Measurements from ENCODE around the gene GPR61.

The GPR61 gene

GRCh38 chr1:109537450-109538178, 2.1 kb upstream of the GPR61 start:
- DNase-seq, result no peak

DNA sequence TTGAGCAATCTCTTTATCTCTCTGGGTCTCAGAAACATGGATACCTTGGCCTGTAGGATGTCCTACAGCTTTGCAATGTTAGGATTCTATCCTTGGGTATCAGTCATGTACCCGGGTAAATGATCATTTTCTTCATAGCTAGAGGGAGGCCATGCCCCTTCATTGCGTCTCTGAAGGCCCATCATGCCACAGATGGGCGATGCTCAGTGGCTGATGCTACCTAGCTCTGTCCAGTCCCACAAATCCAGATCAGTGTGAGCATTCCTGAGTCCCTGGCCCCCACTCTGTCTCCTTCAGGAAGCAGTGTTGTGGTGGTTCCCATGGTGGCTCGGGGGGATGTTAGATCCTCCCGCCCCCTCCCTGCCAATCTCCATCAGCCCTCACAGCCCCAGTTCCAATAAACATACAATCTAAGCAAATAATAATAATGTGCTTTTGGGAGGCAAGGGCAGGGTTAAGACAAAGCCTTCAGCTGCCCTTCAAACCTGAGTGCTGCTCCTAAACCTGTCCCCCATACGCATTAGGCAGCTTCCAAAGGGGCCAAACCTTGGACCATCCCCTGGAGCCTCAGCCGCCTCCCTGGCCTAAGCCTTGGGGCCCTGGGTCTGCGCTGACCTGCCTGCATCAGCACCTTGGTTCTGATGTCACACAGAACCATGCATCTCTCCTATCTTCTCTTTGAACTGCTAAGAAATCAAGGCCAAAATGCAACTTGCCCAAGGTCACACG, 681 bp upstream of the GPR61 start:
- no peak for DNase-seq

DNA sequence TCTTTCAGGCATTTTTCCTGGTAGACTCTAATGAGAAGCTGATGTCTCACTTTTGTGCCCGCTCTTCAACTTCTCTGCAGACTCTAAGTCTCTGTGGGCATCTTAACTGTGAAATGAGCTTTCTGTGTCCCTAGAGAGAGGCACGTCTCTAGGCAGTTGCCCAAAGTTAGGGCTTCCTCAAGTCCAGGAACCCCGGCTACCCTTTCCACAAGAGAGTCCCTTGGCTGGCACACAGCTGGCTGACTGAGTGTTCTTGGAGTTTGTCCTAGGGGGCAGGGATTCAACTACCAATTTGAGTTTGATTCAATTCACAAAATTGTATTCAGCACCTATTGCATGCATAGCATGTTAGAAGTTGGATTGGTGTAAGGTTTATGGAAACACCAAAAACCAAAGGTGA, 1.4 kb downstream of the GPR61 start:
- no peak for DNase-seq

- no peak for DNase-seq
Observed at GRCh38 chr1:109542657-109543056, 3.0 kb downstream of the GPR61 start.

DNA sequence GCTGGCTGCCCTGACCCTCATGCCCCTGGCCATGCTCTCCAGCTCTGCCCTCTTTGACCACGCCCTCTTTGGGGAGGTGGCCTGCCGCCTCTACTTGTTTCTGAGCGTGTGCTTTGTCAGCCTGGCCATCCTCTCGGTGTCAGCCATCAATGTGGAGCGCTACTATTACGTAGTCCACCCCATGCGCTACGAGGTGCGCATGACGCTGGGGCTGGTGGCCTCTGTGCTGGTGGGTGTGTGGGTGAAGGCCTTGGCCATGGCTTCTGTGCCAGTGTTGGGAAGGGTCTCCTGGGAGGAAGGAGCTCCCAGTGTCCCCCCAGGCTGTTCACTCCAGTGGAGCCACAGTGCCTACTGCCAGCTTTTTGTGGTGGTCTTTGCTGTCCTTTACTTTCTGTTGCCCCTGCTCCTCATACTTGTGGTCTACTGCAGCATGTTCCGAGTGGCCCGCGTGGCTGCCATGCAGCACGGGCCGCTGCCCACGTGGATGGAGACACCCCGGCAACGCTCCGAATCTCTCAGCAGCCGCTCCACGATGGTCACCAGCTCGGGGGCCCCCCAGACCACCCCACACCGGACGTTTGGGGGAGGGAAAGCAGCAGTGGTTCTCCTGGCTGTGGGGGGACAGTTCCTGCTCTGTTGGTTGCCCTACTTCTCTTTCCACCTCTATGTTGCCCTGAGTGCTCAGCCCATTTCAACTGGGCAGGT, 3.8 kb downstream of the GPR61 start:
- DNase-seq, result no peak

DNA sequence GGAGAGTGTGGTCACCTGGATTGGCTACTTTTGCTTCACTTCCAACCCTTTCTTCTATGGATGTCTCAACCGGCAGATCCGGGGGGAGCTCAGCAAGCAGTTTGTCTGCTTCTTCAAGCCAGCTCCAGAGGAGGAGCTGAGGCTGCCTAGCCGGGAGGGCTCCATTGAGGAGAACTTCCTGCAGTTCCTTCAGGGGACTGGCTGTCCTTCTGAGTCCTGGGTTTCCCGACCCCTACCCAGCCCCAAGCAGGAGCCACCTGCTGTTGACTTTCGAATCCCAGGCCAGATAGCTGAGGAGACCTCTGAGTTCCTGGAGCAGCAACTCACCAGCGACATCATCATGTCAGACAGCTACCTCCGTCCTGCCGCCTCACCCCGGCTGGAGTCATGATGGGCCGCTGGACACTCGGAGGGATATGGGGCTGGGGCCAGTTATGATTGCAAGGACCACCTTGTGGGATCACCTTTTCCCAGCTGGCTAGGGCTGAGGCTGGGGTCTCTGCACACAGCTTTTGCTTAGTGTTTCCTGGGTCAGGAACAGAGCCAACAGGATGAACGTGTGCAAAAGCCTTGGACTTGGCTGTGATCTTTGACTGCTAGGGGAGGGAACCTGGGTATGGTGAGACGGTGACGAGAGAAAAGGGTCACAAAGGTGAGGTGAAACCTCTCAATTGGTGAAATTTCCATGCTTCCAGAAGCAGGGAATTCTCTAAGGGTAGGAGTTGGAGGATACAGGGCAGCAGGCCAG, 4.5 kb downstream of the GPR61 start:
- no peak for DNase-seq

DNA sequence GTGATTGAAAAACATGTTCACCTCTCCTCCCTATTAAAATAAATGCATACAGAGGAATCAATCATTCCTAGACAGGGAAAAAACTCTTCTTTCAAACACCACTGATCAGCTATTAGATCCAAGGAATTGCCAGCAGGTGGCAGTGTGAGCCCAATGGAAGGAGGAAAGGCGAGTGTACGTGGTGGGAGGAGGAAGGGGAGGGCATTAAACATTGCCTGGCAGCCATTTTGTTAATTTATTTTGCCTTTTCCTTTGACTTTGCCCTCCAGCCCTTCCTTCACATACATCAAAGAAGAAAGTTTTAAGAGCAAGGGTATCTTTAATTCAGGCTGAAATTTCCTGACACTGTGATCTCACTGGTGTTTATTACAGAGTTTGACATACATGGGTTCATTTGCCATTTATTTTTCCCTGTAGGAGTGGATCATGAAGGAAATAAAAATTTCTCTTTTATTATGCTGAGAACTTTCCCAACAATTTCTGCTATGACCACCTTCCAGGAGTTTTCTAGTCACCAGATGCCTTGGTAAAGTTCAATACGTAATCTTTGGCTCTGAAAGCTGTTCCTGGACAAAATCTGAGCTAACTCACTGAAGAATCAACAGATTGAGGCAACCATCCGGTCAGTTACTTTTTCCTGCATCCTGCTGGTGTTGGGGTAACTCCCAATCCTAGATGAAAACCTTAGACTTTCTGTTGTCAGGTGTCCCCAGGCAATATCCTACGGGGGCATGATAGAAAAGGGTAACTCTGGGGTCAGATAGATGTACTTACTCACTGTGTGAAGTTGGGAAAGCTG, 6.8 kb downstream of the GPR61 start:
- DNase-seq, result peak; percentile 64

DNA sequence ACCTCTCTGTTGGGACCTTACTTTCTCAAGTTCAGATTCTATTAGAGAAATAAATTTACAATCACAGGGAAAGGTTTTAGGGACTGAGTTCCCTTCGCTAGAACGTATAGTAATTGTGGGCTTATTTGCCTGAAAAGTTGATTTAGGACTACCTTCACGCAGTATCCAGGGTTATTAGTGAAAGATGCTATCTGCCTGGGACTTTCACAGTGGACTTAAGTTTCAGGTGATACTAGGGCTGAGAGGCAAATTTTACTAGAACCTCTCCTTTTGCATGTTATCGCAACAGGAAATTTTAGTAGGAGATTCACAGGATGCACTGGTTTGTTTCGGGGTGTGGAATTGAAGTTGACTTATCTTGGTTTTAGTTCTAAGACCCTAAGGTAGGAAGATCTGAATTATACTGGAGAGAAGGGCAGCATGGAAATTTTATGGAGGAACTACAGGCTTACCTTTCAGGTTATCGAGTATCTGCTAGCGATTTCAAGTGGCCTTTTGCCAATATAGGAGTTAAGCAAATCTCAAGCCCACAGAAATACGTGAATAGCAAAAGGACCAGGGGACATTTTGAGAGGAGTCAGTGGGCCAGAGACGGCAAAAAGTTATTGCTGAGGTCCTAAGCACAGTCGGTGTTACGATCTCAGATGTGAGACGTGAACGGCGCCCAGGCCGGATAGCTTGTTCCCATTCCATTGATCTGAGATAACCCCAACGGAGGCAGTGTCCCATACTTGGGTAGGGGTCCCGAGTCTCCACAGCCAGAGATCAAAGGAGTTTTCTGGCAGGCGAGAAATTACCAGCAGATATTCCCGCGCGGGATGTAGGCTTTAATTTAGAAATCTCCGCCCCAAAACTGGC, 8.0 kb downstream of the GPR61 start:
- no peak for DNase-seq

DNA sequence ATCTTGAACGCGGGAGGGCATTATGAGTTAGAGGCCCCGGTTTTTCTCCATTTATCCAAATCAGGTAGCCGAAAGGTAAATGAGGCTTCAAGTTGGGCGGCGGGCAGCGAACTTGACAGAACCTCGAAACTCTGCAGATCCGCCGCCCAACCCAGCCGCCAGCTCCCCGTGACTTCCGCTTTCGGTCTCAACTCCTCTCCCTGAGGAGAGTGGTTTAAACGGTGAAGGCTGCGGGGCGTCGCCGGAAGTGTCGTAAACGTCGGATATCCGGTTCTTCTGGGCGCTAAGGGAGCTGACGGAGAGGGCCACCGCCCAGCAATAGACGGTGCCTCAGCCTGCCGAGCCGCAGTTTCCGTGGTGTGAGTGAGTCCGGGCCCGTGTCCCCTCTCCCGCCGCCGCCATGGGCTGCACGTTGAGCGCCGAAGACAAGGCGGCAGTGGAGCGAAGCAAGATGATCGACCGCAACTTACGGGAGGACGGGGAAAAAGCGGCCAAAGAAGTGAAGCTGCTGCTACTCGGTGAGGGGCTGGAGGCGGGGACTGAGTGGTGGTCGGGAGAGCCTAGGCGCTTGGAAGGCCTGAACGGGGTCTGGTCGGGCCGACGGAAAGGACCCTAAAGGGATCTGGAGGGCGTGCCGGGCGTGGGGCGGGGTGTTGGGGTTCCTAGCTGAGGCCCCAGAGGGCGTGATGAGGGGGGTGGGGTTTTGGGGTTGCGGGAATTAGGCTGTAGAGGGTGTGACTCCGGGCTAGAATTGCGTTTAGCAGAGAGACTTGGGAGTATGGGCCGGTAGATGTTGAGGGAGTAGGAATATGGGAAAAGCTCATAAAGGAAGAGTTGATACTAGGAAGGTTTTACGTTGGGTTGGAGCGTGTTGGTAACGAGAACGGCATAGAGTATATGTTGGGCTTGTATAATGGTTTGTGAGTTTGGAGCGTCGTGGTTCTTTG, 8.9 kb downstream of the GPR61 start, which contains the start of gene GNAI3:
Gene GNAI3, plus strand, starts transcription at position 295 of the 947 bp plus-strand sequence. Its CDS starts 106 bp downstream, at position 401.
- DNase-seq, result peak; percentile 88

DNA sequence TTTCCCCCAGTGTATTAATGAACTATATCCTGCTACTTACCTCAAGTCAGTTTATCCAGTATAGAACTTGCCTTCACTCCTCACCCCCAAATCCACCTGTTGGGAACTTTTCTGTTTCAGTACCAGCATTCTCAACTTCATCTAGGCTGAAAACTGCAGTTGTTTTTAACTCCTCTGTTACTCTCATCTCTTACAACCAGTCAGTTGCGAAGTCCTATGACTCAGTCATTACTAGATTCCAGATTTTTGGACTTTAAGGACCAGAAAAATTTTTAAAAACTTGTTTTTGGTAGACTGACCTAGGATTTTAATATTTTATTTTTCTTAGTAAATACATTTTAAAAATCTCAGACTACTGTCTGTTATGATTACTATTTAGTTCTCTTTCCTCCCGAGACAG, 16.9 kb downstream of the GPR61 start:
- no peak for DNase-seq

GRCh38 chr1:109557520-109557919, 17.8 kb downstream of the GPR61 start:
- DNase-seq, result no peak

DNA sequence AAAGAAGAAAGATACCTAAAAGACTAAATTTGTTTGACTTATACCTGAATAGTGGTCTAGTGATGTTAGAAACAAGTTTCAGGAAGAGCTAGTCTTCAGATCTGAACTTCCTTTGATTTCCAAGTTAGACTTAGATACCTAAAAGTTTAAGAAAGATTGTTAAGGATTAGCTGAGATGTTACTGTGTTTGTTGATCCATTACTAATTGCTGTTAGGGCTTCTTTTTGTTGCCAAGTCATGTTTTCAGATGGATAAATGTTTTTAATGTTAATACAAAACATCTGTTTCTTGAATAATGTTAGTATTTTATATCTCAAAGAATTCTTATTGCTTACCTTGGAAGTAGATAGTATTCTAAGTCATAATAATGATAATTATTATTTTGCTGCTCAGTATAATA, 20.3 kb downstream of the GPR61 start:
- DNase-seq, result no peak

DNA sequence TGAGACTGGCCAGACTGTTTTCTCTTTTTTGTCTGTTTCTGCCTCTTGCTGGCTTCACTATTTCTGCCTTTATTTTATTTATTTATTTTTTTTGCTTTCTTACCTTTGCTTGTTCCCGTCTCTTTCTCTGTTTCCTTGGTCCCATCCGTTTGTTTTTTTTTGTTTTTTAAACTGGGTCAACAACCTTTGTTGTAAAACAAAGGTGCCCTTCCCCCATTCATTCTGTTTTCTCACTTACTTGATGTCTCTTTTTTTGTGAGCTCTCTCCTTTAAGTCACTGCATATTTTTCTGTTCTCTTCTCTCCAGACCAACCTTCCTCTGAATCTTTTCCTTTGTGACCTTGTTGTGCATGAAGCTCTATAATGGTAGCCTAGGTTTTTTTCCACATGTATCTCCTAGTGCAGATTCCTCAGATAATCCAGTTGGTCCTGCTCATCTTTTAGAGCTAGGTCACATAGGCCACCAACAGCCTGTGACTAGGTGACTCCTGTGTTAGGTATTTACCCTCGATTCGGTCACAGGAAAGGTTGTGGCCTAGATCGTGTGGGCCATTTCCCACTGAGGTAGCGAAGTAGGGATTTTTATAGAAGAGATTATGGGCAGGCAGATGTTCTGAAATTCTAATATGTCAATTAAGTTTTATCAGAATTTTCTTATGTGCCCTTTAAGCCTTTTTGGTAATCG, 24.7 kb downstream of the GPR61 start:
- DNase-seq, result no peak

DNA sequence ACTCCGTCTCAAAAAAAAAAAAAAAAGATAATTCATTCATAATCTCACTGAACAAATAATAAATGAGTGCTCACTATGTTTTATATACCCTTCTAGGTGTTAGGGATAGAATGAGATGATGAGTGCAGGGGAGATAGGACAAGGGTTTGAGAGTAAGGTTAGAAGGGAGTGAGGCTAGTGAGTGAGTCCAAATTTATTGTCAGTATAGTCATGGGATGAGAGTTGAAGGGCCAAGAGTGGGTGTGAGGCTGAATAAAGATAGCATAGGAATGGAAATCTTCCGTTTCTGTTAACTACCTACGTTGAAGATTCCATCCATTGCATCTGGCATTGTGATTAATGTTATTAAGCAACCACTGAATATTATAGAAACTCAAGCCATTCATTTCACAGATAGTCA, 25.6 kb downstream of the GPR61 start:
- DNase-seq, result no peak

DNA sequence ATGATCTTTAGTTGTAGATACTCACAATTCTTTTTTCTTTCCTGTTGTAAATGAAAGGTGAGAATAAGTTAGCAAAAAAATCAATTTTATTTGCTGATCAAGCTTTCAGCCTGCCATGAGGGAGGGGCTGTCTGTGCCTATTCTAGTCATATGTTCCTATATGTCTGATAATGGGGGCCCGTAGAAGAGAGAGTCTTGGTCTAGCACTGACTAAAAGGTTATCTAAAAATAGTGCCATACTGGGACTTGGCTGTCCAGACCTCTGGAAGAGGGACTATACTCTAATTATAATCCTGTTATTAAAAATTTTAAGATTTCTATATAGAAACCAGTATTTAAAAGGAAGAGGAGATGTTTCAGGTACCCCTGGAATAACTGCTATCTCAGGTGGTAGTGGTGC, 27.3 kb downstream of the GPR61 start:
- no peak for DNase-seq

DNA sequence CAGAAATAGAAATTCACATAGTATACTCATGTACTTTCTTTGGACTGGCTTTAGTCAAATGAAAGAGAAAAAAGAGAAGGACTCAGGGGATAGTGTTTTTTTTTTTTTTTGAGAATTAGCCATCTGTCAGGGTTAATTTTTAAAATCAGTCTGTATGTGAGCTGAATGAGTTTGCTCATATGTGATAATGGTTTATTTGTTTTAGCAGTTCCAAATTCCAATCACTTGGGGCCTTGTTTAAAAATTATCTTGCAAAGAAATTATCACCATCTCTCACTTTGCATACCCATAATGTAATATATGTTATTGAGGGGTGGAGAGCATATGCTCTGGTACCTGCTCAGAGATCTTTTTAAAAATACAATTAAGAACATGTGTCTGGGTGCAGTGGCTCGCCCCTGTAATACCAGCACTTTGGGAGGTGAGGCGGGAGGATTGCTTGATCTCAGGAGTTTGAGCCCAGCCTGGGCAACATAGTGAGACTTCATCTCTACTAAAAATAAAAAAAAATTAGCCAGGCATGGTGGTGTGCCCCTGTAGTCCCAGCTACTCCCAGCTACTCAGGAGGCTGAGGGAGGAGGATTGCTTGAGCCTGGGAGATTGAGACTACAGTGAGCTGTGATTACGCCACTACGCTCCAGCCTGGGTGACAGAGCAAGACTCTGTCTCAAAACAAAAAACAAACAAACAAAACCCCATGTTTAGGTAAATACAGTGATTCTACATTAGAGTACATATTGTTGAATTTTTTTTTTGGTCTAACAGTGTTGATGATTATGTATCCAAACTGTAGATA, 28.4 kb downstream of the GPR61 start:
- no peak for DNase-seq

GRCh38 chr1:109569323-109569722, 29.7 kb downstream of the GPR61 start:
- no peak for DNase-seq

GRCh38 chr1:109570414-109570813, 30.7 kb downstream of the GPR61 start:
- no peak for DNase-seq

DNA sequence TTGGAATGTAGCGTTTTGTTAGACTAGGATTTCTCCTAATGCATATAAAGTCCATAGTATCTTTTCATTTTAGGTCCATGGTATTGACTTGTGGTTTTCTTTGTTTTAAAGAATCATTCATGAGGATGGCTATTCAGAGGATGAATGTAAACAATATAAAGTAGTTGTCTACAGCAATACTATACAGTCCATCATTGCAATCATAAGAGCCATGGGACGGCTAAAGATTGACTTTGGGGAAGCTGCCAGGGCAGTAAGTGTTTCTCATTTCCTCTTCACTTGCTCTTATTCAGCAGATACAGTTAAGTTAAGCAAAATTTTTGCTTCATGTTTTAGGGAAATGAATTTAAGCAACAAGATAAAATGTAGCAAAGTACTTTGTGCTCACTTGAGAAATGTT, 34.1 kb downstream of the GPR61 start:
- DNase-seq, result peak; percentile 46

Measured in GF-D8 (cell line).